GM18499 (cell line): ENCODE results near the gene C1orf159.
"Not testable (repeated sequence)": the region's sequence is repeated elsewhere in the genome, so short reads cannot be mapped to it uniquely, and the experiment has no call there.

Source experiments
- ATAC-seq: cut with Tn5 transposase; IDR thresholded peaks from one replicate; pipeline ENCODE4 v1.9.1; 2021; ENCODE audit warnings: moderate number of reproducible peaks; ENCODE audit not compliant: insufficient read depth, unreplicated experiment

C1orf159 gene

DNA sequence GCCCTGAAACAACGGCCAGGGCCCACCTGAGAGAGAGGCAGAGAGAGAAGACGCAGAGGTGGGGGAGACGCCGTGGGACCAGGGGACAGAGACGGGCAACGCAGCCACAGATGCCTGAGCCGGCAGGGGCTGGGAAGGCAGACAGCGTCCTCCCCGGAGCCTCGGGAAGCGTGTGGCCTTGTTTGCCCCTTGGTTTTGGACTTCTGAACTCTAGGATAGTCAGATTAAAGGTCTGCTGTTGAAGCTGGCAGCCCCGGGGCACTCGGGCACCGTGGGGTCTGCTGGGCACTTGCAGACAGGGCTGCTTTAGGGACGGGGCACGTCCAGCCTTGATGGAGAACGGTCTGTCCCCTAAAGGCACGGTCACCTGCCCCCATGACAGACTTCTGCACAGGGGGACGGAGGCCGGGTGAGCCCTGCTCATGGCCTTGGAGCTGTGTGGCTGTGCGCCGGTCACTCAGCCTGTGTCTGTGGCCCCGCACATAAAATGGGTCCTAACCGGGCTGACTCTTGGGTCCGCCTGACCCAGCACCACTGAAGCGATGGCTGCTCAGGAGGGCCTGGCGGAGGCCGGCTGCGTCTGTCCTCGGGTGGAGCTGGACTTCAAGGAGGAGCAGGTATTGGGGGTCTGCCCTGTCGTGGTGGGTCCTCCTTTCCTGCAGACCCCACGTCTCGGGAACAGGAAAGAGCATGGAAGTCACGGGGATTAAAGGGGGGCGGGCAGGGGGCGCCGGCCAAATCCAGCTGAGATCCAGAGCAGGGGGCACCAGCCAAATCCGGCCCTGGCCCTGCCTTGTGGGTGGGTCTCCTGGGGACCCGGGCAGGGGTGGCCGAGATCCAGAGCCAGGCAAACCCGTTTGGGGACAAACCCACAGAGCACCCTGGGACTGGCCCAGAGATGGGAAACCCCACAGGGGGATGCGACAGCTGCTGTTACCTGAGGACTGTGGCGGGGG lies 32.2 kb downstream of the C1orf159 start:
- no peak for ATAC-seq

GRCh38 chr1:1082776-1083415 lies 33.0 kb downstream of the C1orf159 start:
- no peak for ATAC-seq

- no peak for ATAC-seq
These were observed 33.6 kb downstream of the C1orf159 start for GRCh38 chr1:1082239-1082775.

DNA sequence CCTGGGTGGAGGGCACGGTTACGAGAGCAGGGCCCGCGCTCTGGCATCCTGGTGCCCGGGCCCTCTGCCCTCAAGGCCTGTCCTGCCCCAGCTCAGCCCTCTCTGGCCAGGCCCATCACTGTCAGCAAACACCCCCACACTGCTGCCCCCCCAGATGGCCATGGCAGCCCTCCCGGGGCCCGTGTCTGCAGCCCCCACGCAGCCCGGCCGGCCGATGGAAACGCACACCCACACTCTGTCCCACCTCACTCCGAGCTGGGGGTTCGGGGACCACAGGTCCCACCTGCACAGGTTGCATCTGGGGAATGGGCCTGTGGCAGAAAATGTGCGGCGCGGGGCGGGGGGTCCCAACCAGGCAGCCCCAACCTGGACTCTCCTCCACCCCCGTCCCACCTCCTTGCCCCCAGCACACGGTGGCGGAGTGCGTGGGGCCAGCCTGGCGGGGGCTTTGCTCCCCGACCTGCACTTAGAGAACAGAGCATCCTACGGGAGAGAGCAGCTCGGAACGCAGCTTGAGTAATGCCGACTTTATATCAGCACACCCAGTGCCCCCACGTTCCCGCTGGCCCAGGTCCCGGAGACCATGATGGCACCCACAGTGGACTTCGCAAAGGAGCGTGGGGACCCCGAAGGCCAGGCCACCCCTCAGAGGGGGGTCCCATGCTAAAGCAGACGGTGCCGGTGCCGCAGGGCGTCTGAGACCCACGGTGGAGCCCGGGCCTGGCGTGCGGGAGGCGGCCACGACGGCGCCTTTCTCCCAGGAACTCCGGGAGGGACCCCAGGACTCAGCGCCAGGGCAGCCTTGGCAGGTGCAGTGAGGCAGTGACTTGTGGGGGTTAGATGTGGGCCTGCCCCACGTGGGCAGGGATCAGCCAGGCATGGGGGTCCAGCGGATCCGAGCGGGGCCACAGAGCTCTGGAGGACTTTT lies 34.3 kb downstream of the C1orf159 start:
- ATAC-seq, result no peak

GRCh38 chr1:1080951-1081310 lies 35.0 kb downstream of the C1orf159 start:
- ATAC-seq, result no peak

DNA sequence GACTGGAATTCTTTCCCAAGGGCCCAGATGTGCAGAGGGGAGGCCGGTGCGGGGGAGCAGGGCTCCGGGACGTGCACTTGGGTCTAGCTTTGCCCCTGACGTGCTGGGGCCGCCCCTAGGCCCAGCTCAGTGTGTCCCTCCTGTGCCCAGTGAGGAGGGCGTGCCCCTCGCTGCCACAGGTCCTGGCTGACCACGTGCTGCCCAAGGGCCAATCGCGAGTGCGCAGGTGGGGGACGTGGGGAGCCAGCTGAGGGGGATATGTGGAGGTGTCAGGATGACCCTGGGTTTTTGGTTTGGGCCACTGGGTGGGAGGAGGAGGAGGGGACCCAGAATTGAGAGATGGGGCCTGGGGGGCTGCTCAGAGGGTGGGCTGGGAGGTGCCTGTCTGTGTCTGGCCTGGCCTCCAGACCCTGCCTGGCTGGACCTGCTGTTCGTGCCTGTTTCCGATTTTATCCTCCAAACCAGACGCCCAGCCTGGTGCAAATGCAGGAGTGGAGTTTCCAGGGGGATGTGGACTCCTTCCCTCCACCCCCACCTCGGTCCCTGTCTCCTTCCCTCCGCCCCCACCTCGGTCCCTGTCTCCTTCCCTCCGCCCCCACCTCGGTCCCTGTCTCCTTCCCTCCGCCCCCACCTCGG lies 35.6 kb downstream of the C1orf159 start:
- ATAC-seq, result no peak

- no peak for ATAC-seq
These were observed 36.3 kb downstream of the C1orf159 start for GRCh38 chr1:1079408-1080121.

DNA sequence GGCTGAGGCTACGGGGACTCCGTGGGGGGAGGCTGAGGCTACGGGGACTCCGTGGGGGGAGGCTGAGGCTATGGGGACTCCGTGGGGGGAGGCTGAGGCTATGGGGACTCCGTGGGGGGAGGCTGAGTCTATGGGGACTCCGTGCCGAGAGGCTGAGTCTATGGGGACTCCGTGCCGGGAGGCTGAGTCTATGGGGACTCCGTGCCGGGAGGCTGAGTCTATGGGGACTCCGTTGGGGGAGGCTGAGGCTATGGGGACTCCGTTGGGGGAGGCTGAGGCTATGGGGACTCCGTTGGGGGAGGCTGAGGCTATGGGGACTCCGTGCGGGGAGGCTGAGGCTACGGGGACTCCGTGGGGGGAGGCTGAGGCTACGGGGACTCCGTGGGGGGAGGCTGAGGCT lies 38.5 kb downstream of the C1orf159 start:
- not testable (repeated sequence) for ATAC-seq

DNA sequence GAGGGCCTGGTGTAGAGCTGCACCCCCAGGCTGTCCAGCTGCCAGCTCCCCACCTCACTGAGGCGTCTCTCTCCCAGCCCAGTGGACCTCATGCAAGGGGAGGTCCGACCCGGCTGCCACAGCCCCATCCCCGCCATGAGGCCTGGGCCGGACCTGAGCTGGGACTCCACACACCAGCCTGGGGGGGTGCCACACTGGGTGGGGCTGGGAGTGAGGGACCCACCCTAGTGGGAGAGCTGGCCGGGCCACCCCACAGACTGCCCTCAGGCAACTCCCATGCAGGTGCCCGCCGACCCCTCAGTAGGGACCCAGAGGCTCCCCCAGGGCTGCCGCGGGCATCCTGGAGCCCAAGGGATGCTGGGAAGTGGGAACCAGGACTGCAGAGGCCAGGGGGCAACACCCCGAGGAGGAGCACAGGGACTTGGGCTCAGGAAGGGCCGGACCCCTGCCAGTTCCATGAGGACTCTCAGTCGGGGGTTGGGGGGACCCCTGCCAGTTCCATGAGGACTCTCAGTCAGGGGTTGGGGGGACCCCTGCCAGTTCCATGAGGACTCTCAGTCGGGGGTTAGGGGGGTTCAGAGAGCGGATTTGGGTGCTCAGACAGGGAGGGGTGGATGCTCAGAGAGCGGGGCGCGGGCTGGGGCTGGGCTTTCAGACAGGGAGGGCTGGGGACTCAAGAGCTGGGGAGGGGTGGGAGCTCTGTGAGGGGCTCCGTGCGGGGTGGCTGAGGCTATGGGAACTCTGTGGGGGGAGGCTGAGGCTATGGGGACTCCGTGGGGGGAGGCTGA lies 40.5 kb downstream of the C1orf159 start:
- no peak for ATAC-seq

DNA sequence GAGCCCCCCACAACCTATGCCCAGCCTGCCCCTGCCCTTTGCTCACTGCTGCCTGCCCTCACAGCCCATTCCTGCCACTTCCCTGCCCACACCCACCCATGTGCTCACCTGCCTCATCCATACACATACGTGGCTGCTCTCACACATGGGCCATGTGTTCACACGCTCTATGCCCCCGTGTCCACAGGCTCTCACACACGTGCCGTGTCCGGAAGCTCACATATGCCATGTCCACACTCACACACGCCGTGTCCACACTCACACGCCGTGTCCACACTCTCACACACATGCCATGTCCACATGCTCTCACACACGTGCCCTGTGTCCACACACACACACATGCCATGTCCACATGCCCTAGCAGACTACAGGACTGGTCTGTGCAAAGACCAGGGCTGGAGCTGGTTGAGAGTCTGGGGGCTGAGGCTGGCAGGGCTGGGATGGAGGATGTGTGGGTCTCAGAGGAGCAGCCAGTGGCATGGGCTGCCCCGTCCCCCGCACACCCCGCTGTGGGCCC lies 41.2 kb downstream of the C1orf159 start:
- ATAC-seq, result no peak

DNA sequence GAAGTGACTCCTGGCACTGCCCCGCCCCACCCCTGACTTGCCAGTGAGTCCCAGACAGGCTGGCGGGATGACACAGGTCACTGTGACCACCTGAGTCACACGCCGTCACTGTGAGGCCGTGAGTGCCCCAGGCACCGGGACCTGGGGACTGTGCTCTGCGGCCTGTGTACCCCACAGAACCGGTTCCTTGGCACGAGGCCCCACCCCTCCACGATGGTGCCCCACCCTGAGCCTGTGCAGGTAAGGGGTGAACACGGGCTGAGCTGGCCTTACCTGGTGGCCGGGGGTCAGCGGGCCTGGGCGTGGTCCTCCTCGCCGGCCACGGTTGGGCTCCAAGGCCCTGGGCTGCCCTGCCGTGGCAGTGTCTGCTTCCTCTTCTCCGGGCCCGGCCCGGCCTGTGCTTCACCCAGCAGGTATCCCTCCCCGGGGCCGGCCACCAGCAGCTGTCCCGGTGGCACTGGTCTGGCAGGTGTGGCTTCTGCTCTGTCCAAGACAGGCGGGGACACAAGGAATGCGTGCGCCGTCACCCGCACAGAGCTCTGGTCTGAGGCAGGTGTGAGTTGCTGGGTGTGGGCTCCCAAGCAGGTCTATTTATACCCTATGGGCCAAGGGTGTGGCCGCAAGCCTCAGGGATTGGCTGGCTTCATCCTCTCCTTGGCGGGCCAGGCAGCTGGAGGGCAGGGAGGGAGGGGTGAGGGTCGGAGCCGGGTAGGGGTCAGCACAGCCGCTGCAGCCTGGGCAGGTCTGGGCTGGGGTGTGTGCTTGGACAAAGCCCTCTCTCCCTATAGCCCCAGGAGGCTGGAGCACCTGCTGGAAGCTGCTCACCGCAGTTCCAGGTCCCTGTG lies 41.9 kb downstream of the C1orf159 start, which contains the start of gene RNF223:
Gene RNF223 (minus strand): TSS at position 564 of the 845 bp plus-strand sequence. CDS start 1,740 bp downstream, outside the sequence.
- no peak for ATAC-seq

GRCh38 chr1:1072849-1073742 lies 42.8 kb downstream of the C1orf159 start:
- no peak for ATAC-seq

GRCh38 chr1:1072299-1072848 lies 43.5 kb downstream of the C1orf159 start:
- no peak for ATAC-seq

GRCh38 chr1:1071486-1072298 lies 44.2 kb downstream of the C1orf159 start:
- no peak for ATAC-seq
